AG10803 (cell line): ENCODE results near the gene EML1.
A peak's percentile ranks its signal among the peaks of the same experiment; 100 is the strongest.

Experiments used
- DNase-seq: peaks from one replicate; pipeline ENCODE4 v3.0.0; 2010; ENCODE audit warnings: low read depth
- H3K4me3 ChIP-seq: 2 replicates; pipeline ENCODE4 v1.5.1; 2011; ENCODE audit warnings: mild to moderate bottlenecking, low read length, control low read depth
- CTCF ChIP-seq: conservative IDR thresholded peaks from 2 replicates; pipeline ENCODE4 v1.5.1; 2011; ENCODE audit warnings: mild to moderate bottlenecking, low read length, control low read depth, inconsistent platforms

EML1 gene

DNA sequence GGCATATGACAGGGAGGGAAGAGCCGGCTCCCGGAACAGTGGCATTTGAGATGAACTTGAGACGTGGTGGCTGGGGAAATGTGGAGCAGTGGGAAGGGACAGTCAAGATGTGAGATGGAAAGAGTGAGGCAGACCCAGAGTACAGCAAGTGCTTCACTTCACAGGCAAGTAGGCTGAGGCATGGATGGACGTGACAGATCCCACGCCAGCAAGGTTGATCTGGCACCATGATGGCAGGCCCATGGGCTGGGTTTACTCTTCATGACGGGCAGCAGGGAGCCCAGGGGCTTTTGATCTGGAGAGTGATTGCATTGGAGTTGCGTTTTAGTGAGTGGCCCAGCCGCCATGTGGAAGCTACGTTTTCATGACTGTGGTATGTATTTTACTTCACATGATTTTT is 17.9 kb upstream of the EML1 start:
- TF ChIP-seq CTCF: no peak
- H3K4me3 ChIP-seq: no peak overlapping the region
- no peak for DNase-seq

DNA sequence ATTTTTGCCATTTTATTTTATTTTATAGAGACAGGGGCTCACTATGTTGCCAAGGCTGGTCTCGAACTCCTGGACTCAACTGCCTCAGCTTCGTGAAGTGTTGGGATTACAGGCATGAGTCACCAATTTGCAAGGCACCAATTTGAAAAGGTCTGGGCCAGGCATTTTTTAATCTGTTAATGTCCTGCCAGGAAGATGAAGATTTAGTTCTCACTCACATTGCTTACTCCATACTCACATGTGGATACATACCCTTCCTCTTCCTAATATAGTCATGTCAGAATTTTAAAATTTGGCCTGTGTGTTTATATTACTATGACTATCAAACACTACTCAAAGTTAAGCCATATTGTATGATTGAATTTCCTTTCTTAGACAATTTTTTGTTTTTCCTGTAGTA is 15.3 kb upstream of the EML1 start:
- no peak for TF ChIP-seq CTCF
- peak; percentile 13 for DNase-seq
- no peak overlapping the region for H3K4me3 ChIP-seq

DNA sequence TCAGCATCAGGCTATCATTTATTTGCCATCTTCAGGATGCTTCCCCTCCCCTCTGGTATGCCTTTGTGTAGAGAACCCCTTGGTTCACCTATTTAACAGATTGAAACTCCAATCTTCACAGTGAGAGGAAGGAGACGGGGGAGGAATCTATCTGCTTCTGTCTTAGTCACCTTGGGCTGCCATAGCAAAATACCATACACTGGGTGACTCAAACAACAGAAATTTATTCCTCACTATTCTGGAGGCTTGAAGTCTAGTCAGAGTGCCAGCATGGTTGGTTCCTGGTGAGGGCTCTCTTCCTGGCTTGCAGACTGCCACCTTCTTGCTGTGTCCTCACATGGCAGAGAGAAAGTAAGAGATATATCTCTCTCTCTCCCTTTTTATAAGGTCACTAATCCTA is 13.5 kb upstream of the EML1 start:
- peak; percentile 44 for DNase-seq
- TF ChIP-seq CTCF: no peak
- no peak overlapping the region for H3K4me3 ChIP-seq

- DNase-seq: no peak
Measured at GRCh38 chr14:99780690-99781089, 12.5 kb upstream of the EML1 start.

DNA sequence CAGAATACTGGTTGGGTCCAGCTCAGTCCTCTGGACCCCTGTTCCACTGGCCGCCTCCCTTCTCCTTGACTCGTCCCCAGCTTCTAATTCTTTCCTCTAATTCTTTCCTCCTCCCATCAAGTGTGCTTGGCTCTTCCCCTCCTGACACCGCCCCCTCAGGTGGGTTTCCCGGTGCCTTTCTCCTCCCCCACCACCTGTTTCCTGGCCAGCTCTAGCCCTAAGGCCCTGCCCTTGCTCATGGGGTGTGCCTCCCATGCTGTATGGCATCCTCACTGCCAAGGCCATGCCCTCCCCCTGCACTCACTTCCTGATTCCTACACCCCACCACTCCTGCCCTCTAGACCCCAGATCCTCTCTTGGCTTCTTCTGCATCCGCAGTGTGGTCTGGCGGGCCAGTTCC is 12.1 kb upstream of the EML1 start:
- DNase-seq: no peak
- no peak for TF ChIP-seq CTCF
- H3K4me3 ChIP-seq: no peak overlapping the region

More at GRCh38 chr14:99780690-99781089, 12.5 kb upstream of the EML1 start:
- no peak for TF ChIP-seq CTCF
- no peak overlapping the region for H3K4me3 ChIP-seq

- H3K4me3 ChIP-seq: no peak overlapping the region
- no peak for DNase-seq
- no peak for TF ChIP-seq CTCF
Measured at GRCh38 chr14:99781853-99782610, 11.2 kb upstream of the EML1 start.

GRCh38 chr14:99784508-99784907 is 8.7 kb upstream of the EML1 start:
- TF ChIP-seq CTCF: no peak
- DNase-seq: no peak
- no peak overlapping the region for H3K4me3 ChIP-seq
